ENCODE results near the gene MAP3K8.
"Not testable (repeated sequence)": the region's sequence is repeated elsewhere in the genome, so short reads cannot be mapped to it uniquely, and the experiment has no call there.

DNA sequence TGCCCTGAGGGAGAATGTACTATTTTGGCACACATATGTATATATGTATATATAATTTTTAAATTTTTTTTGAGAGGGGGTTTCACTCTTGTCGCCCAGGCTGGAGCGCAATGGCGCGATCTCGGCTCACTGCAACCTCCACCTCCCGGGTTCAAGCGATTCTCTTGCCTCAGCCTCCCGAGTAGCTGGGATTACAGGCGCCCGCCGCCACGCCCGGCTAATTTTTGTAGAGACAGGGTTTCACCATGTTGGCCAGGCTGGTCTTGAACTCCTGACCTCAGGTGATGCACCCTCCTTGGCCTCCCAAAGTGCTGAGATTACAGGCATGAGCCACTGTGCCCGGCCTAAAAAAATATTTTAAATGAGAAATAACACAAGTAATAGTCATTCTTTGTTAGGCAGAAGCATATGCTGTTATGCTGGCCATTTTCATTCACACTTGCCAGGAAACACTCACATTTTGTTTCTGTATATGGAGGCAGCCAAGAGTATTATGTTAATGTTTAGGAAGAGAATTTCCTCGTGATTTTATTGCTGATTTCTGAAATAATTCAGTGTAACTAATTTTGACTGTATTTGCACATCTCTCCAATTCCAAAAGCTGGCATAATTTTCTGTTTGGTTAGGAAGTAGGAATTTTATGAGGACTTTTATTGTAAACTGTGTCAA, 1.6 kb downstream of the MAP3K8 start:
- TF ChIP-seq, protein P1, sequence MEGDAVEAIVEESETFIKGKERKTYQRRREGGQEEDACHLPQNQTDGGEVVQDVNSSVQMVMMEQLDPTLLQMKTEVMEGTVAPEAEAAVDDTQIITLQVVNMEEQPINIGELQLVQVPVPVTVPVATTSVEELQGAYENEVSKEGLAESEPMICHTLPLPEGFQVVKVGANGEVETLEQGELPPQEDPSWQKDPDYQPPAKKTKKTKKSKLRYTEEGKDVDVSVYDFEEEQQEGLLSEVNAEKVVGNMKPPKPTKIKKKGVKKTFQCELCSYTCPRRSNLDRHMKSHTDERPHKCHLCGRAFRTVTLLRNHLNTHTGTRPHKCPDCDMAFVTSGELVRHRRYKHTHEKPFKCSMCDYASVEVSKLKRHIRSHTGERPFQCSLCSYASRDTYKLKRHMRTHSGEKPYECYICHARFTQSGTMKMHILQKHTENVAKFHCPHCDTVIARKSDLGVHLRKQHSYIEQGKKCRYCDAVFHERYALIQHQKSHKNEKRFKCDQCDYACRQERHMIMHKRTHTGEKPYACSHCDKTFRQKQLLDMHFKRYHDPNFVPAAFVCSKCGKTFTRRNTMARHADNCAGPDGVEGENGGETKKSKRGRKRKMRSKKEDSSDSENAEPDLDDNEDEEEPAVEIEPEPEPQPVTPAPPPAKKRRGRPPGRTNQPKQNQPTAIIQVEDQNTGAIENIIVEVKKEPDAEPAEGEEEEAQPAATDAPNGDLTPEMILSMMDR (conservative IDR thresholded peaks at IDR 0.05 in 1 of 2, IDR thresholded peaks at IDR 0.05 in 1 of 2; ENCODE audit: extremely low read depth in 1 of 2, insufficient read depth in 1 of 2, low read depth in 1 of 2, low read length in 2 of 2) = not testable (repeated sequence)
- TF ChIP-seq EZH2 (IDR thresholded peaks at IDR 0.05; ENCODE audit: borderline replicate concordance, low read length) = not testable (repeated sequence)

Measured in mammary epithelial cell (primary cell).